NCI-H2029 (cell line): ENCODE measurements around the gene MRPL46.

ENCODE experiments used
- DNase-seq: peaks from one replicate; lab custom pipeline; 2025; lab: John Stamatoyannopoulos, UW

The MRPL46 gene

DNA sequence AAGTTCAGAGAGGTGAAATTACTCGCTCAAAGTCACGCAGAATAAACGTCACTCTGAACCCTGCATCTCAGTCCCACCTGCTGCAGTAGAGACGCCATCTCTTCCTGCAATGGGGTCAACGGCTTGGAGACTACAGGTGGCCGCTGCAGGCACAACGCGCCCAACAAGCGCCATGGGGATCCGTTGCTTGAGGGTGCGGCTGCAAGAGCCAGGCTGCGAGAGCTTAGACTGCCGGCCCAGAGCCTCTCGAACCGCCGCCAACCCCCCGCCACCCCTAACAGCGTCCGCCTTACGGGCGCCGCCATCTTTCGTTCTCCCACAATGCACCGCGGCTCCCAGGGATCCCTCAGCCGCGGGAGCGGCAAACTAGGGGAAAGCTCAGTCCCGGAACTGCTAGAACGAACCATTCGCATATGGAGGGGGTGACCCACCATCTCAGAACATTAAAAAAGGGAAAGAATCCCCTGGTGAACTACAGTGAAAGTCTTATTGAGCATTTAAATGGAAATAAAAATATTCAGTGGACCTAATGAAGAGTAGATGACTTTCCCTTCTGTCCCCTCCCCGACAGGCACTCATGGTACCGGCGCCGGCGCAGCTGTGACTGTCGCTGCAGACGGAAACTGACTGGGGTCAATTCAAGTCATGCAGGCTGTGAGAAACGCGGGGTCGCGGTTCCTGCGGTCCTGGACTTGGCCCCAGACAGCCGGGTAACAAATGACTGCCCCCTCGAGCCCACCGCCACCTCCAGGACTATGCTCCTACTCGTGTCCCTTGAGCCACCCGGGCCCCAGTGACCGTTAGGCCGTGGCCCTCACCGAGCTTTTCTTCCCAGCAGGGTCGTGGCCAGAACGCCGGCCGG, at the start of gene MRPL46, which contains the start of gene MRPS11:
MRPL46 (minus strand) TSS at position 316 of the 862 bp plus-strand sequence; CDS start at position 305, 11 bp downstream.
MRPS11 (plus strand) TSS at position 636 of the 862 bp plus-strand sequence; CDS start at position 646, 10 bp downstream.
- peak; percentile 59 for DNase-seq

DNA sequence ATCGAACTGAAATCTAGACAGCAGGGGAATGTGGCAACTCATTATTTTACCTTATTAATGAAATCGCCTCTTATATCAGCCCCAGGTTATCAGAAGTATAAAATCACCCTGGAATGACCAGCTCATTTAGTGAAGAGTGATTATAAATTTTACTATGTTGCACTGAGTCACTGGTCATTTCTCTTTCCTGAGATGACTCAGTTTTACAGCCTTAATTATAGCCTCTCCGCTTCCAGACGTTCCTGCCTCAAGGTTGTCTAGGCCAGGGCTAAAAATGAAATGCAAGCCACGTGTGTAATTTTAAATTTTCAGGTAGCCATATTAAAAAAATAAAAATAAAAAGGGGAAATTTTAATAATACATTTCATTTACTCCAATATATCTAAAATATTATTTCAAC, 46.0 kb upstream of the MRPL46 start:
- DNase-seq: no peak

DNA sequence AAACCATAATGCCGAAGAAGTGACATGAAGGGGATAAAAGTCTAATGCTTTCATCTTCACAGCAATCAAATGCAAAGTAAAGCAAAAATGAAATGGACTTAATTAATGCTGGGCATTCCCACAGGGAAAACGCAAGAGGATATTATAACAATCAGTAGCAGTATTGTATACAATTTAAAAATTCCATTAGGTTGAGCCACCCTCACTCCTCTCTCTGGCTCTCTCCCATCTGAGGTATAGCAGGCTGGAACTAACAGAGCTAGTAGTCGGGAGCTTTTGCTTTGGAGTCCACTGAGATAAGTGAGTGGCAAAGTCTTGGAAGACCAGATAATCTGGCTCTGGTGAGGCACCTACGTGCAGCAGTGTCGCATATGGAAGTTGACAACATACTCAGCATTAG, 45.4 kb upstream of the MRPL46 start:
- no peak for DNase-seq

DNA sequence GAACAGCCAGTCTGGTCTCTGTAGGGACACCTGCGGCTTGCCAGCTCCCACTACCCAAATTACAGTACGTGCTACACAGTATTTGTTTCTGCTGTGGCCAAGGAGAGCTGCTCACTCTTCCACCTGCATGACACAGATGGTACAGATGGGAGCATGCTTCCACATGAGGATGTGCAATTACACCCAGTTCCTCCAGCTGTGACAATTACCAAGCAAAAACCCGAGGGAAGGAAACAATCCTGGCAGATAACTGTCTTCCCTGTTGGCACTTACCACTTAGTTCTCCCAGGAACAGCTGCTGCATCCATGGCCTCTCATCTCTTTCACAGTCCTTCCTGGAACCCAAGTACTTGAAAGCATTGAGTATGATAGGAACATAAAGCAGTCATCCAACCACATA, 44.9 kb upstream of the MRPL46 start:
- DNase-seq: no peak

DNA sequence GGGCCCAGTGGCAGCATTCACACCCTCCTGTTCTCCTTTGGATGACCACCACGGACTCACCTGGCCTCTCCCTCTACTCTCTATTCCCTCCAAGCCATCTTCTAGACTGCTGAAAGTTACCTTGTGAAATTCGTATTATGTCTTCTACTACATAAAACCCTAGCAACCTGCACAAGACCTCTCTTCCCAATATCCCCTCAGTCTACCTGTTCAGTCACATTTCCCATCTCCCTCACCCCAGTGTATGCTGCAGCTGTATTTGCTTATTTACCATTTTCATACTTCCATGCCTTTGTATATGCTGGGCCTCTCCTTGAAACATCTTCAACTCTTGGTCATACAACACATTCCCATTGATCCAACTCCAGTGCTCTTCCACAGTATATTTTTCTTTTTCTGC, 44.0 kb upstream of the MRPL46 start:
- no peak for DNase-seq

DNA sequence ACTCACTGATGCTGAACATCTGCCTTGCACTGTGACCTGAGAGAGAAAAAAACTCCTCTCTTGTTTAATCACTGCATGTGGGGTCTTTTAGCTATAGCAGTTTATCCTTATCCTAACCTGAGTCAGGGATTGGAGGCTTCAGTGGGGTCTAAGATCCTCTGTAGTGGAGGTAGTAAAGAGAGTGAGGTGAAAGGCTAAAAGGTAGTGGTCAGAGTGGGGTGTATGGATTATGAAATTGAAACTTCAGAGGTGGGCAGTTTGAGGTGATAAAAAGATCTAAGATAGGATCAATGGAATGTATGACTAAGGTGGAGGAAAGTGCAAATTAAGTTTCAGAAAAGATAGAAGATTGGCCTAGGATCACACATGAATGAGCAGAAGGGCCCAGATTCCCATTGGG, 42.8 kb upstream of the MRPL46 start:
- DNase-seq: no peak

DNA sequence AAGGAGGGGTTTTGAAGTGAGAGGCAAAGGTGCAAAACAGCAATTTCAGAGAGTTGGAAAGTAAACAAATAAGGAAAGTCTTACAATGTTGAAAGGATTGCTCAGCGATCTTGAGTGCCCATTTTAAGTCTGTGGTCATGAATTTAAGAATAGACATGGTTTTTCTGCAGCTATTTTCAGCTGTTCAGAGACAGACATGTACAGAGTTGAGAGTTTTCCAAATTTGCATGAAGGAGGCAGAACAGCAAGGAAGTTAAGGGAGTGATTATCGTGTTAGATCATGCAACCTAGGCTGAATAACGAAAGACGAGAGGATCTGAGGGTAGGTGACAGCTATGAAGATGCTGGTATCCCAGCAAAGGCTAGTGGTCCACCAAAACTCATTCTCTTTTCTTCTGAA, 42.1 kb upstream of the MRPL46 start:
- no peak for DNase-seq

DNA sequence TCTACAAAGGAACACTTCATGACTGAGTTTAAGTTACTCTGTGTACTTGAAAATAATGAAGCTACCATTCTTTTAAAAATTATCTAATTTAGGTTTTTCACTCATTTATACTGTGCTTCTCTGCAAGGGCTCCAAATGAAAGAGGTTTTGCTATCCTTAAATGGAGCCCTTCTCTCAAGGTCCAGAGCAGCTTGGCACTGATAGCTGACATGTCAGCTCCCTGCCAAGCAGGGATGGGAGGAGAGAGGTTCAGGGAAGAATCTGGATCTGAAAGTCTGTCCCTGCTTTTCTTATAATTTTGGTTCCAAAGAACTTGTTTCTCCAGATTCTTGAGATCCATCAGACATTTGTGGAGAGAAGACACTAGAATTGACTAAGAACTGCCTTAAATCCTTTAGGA, 39.4 kb upstream of the MRPL46 start:
- DNase-seq: no peak

DNA sequence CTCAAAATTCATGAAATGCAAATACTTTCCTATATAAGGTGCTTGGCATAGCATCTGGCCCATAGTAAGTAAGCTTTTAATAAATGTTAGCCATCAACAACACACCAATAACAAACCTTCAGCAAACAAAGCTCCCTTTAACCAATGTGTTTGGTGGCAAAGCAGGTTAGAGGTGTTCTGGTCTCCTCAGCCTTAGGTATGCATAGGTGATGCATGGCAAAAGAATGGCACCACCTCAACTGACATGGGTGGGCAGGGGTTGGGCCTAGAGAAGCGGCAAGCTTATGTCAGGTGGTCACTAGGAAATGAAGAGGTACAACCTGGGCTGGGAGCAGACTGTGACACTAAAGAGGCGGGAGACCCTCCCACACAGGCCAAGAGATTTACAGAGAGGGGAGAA, 38.5 kb upstream of the MRPL46 start:
- no peak for DNase-seq

DNA sequence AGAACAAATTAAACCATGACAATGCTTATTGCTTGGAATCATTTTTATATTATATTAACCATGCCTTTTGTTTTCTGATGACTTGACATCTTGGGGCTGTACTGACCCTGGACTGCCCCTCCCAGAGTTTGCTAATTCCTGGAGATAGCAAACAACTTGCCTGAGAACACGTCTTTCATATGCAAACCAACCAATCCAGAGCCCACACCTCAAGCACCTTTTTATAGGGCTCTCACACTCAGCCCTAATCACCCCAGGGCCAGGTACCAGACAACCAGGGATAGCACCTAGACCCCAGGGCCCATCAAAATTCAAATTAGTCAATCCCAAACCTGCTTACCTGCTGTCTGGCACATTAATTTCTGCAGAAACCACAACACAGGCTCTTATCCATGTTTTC, 37.3 kb upstream of the MRPL46 start:
- no peak for DNase-seq

DNA sequence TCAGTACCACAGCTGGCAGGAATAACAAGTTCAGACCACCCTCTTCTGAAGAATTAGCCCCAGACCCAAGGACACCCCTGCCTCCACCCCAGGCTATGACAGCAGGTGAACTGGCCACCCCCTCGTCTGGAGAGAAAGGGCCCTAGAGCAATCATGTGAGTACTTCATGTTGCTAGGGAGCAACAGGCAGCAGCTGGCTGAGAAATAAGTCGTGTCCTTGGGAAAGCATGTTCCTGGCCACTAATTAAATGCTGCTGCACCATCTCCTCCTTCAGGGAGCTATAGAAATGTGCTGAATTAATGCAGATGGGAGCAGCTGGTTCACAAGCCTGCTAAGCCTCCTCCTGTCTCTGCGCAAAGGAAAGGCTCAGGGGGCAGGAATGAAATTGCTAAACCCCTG, 31.8 kb upstream of the MRPL46 start:
- no peak for DNase-seq

DNA sequence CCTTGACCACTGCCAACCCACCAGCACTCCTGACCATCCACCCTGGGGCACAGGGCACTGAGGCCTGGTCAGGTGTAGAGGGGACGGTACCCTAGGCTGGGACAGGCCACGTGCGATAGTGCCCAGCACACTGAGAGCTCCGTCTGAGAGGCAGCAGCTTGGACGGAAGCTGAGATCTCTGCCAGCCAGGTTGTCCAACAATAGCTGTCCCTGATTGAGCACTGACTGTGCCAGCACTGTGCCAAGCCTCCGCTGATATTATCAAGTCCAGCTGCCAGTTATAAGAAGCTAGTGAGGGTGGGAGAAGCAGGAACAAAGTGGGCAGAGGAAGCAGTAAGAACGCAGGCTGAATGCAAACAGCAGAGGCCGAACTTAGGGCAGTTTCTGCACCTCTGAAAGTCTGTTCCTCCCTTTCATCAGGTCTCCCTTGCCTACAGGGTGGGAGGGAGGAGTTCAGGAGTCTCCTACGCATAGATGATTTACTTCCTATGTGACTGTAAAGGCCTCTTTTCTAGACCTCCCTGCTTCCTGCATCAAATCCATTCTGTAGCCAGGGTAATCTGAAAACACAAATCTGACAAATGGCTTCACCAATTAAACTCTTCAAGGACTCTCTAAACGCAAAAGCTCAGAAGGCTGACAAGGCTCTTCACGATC, 30.0 kb upstream of the MRPL46 start:
- DNase-seq: no peak

DNA sequence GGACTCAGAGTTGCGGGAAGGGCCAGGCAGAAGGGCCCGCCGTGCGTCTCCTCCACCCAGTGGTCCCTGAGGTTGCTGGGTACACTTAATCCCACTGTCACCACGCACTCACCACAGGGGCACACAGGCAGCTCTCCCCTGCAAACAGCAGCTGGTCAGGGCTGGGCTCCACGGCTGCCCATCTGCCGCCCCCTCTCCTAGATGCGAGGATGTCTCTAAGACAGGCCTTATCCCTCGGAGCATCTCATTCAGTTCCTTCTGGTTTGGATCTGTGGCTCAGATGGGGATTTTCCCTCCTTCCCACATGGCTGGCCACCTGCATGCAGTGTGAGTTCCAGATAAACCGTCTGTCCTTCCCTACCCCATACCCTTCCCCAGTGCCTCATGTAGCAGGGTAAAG, 26.7 kb upstream of the MRPL46 start:
- no peak for DNase-seq

DNA sequence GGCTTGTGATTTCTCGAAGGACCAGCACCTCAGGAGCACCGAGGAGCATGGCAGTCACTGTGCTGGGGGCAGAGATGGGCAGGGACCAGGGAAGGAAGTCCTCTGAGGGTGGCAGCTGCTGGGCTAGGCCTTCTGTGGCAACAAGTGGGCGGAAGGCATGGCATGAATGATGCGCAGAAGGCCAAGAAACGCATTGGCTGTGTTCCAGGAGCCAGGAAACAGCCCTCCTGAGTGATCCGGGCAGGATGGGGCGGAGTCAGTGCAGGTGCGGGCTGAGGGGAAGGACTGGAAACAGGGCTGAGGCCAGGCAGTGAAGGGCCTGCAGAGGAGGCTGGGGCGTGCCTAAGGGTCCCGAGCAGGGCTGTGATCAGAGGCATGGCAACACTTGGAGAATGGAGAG, 24.0 kb upstream of the MRPL46 start:
- peak; percentile 13 for DNase-seq

DNA sequence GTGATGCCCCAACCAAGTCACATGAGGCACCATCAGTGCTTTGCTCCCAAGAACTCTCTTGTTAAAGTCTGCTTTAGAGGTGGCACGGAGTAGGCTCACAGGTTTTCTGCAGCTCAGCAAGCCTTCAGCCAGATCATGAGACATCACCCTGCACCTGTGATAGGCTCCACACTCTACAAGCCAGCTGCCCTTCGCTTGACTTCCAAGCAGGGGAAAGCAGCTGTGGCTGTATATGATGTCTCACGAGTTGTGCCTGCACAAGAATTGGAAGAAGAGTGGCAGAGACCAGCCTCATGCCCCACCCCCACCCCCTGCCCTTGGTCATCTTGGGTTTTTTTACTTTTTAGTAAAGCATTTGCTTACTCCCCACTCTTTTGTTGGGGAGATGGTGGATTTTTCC, 22.8 kb upstream of the MRPL46 start:
- DNase-seq: no peak

DNA sequence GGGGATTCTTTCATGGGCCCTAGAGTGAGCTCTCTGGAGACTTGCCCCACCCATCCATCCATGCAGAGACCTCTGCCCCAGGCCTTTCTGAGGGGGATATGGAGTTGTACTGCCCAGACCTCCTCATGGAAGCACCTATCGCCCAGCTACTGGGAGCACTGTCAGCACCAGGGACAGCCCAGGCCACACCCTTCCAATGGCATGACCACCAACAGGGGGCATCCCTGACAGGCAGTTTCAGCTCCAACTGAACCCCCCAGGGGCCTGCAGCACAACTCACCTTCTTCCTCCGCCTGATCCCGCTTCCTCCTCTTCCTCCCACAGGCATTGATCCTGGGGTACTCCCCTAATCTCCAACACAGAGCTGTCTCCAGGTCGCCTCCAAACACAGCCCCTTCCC, 22.1 kb upstream of the MRPL46 start:
- no peak for DNase-seq

DNA sequence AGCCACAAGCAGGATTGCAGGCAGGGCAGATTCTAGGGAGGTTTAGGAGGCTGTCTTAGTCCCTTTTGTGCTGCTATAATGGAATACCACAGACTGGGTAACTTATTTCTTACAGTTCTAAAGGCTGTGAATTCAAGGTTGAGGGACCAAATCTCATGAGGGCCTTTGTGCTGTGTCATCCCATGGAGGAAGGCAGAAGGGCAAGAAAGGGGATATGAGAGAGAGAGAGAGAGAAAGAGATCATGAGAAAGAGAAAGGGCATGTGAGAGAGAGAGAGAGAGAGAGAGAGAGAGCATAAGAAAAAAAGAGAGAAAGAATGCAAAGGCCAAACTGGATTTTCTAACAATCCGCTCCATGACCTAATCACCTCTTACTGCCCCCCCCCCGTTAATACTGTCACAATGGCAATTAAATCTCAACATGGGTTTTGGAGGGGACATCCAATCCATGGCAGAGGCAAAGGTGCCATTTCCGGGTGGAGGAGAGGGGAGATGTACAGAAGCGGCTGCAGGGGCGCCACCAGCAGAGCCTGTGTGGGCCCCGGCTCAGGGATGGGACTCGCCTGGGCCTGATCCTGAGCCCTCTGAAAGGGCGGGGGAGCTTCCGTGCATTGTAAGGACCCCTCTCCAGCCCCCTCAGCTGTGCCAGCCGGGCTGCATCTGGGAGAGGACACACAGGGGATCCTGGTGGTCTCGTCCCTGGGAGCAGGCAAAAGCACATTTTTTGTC, 20.8 kb upstream of the MRPL46 start:
- no peak for DNase-seq

DNA sequence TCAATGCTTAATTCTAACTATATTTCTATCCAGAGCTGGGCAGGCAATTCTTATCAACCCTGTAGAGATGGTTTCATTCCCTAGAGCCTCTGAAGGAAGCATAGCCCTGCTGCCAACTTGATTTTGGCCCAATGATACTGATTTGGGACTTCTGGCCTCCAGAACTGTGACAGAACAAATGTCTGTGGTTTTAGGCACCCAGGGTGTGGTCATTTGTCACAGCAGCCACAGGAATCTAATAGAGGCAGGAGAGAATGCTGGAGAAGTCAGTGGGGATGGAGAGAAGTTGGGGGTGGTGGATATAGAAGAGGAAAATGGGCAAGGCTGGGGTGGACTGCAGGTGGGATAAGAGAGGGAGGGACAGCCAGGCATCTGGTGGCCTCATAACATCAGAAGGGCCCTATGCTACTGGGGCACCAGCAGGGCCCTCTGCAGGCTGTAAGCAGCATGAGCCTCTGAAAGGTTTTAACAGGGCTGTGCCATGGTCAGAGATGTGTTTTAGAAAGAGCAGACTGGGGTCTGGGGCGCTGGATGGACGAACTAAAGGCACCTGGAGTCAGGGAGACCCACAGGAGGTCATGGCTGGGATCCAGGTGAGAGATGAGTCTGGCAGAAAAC, 20.1 kb upstream of the MRPL46 start:
- DNase-seq: no peak

DNA sequence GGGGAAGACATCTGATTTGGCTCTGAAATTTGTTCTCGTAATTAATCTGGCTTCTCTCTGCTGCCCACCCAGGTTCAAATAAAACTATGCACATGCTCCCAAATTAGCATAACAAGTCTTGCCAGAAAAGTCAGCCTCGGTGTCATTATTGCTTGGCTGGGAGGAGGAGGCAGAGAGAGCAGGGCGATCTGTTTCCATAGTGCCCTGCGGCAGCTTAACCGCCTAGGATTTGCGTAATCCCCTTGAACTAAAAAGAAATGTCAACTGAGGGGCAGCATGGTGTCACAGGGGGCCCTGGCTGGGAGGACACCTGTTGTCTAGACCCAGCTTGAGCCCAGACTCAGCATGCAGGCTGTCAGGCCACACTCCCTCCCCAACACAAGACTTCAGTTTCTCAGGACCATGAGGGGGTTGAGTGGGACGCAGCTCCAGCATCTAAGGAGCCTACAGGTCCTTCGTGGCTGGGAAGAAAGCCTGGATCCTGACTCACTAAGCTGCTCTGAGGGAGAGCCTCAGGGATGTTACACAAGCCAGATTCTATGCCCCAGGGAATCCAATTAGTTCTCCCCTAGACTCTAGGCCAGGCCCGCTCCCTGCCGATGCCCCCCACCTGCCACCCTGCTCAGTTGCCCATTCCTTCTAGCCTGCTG, 17.6 kb upstream of the MRPL46 start:
- DNase-seq: no peak

DNA sequence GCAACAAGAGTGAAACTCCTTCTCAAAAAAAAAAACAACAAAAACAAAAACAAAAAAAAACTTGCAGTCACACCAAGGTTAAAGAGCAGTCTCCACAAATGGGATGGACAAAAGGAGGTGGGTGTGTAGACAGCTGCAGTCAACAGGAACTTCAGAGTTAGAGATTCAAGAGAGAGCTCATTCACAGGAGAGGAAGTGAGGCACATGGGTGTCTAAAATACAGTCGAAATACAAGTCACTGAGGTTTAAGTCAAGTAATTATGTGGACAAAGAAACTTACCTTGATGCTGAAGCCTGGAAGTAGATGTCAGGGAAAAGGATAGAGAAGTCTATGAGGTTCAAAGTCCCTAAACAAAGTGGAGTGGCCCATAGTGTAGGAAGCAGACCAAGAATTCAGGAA, 15.1 kb upstream of the MRPL46 start:
- no peak for DNase-seq

DNA sequence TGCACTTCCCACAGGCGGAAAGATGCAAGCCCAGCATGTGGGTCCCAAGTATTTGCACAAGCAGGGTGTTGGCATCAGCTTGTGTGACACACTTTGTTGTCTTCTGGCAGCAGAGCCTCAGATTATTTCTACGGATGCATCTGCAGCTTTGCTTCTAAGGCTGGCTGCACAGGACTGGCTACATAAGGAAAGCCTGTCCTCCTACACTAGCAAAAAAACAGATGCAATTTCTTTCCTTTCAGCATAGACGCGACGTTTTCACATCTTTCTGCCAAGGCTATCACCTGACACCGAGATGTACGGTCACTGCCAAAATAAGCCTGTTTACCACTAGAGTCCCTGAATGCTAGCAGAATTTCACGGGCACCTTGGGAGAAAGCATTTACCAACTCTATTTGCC, 13.8 kb upstream of the MRPL46 start:
- no peak for DNase-seq

DNA sequence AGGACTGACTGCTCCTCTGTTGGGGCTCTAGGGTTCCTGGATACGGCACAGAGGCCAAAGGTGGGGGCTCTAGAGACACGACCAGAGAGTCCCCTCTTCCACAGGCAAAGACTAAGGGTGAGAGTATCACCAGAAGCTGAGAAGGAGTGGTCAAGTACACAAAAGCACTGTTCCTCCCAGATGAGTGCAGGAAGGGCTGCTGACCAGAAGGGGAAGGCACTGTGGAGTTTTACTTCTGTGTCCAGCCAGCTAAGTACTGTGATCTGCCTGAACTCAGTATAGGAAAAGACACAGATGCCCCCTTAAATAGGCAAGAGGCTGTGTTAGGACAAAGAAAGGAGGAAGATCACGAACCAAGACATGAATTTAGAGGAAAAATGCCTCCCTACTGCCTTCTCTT, 12.0 kb upstream of the MRPL46 start:
- DNase-seq: no peak
